NCI-H82 treated with DMSO at 0.1 percent for 48 hours (cell line): ENCODE measurements around the gene TAAR9.
"Not testable (repeated sequence)": the region's sequence is repeated elsewhere in the genome, so short reads cannot be mapped to it uniquely, and the experiment has no call there.

Experiments
- DNase-seq: peaks from one replicate; lab custom pipeline; 2025; ENCODE audit not compliant: unreplicated experiment; lab: John Stamatoyannopoulos, UW

Gene TAAR9

GRCh38 chr6:132513831-132514545 lies 24.1 kb upstream of the TAAR9 start:
- DNase-seq: no peak

GRCh38 chr6:132515386-132515785 lies 22.7 kb upstream of the TAAR9 start:
- DNase-seq: no peak

- no peak for DNase-seq
These were observed 17.1 kb upstream of the TAAR9 start for GRCh38 chr6:132520953-132521352.

- DNase-seq: no peak
These were observed 13.4 kb upstream of the TAAR9 start for GRCh38 chr6:132524646-132525045.

- DNase-seq: no peak
These were observed 12.2 kb upstream of the TAAR9 start for GRCh38 chr6:132525866-132526265.

- DNase-seq: no peak
These were observed 11.6 kb upstream of the TAAR9 start for GRCh38 chr6:132526461-132526860.

GRCh38 chr6:132527791-132528190 lies 10.3 kb upstream of the TAAR9 start:
- no peak for DNase-seq

GRCh38 chr6:132530293-132530974 lies 7.6 kb upstream of the TAAR9 start:
- DNase-seq: peak; percentile 26

GRCh38 chr6:132534546-132534945 lies 3.5 kb upstream of the TAAR9 start:
- DNase-seq: not testable (repeated sequence)

GRCh38 chr6:132537145-132537544 lies 932 bp upstream of the TAAR9 start:
- DNase-seq: no peak

GRCh38 chr6:132544826-132545225 lies 6.7 kb downstream of the TAAR9 start:
- DNase-seq: no peak

- DNase-seq: peak; percentile 35
These were observed 10.8 kb downstream of the TAAR9 start for GRCh38 chr6:132548746-132549463.

GRCh38 chr6:132551214-132551613 lies 13.1 kb downstream of the TAAR9 start:
- no peak for DNase-seq

- no peak for DNase-seq
These were observed 14.3 kb downstream of the TAAR9 start, which contains the start of gene TAAR8 for GRCh38 chr6:132552372-132552771. Gene TAAR8, plus strand, starts transcription at chr6:132552672. Its CDS starts 21 bp downstream, at chr6:132552693.

- DNase-seq: not testable (repeated sequence)
These were observed 22.0 kb downstream of the TAAR9 start for GRCh38 chr6:132560087-132560486.

GRCh38 chr6:132566404-132566803 lies 28.3 kb downstream of the TAAR9 start:
- DNase-seq: no peak

- DNase-seq: no peak
These were observed 29.5 kb downstream of the TAAR9 start for GRCh38 chr6:132567566-132567965.

- DNase-seq: no peak
These were observed 30.5 kb downstream of the TAAR9 start for GRCh38 chr6:132568611-132569010.

- no peak for DNase-seq
These were observed 31.1 kb downstream of the TAAR9 start for GRCh38 chr6:132569170-132569569.

GRCh38 chr6:132570221-132570777 lies 32.2 kb downstream of the TAAR9 start, which contains the start of gene TAAR6:
Gene TAAR6, plus strand, starts transcription at chr6:132570322. Its CDS starts 0 bp downstream, at chr6:132570322.
- DNase-seq: no peak

GRCh38 chr6:132571774-132572173 lies 33.7 kb downstream of the TAAR9 start:
- no peak for DNase-seq
